ENCODE measurements around the gene AKAP7.

AKAP7 gene

GRCh38 chr6:131226459-131227157, 91.3 kb downstream of the AKAP7 start:
- Histone ChIP-seq H3K36me3 (no peaks in the 10 kb centered on the region), H3K4me3 (ENCODE audit: low read depth, low read length) (no peak overlapping the region), H3K9me3 (ENCODE audit: severe bottlenecking) (no peaks in the 10 kb centered on the region), H3K27me3 (ENCODE audit: insufficient read depth, low read depth, severe bottlenecking) (no peaks in the 10 kb centered on the region), H3K27ac (no peak overlapping the region)
- TF ChIP-seq CTCF (IDR thresholded peaks at IDR 0.05; ENCODE audit: low read depth, low read length): no peak
- no peak for DNase-seq

- DNase-seq: no peak
- TF ChIP-seq CTCF (IDR thresholded peaks at IDR 0.05; ENCODE audit: low read depth, low read length): no peak
- Histone ChIP-seq H3K4me3 (ENCODE audit: low read depth, low read length) (no peak overlapping the region), H3K36me3 (no peaks in the 10 kb centered on the region), H3K27ac (no peak overlapping the region), H3K9me3 (ENCODE audit: severe bottlenecking) (no peaks in the 10 kb centered on the region), H3K27me3 (ENCODE audit: insufficient read depth, low read depth, severe bottlenecking) (no peaks in the 10 kb centered on the region)
These were observed 91.9 kb downstream of the AKAP7 start for GRCh38 chr6:131227158-131227543.

GRCh38 chr6:131231103-131231502, 95.8 kb downstream of the AKAP7 start:
- Histone ChIP-seq H3K9me3 (ENCODE audit: severe bottlenecking) (no peaks in the 10 kb centered on the region), H3K27ac (no peak overlapping the region), H3K27me3 (ENCODE audit: insufficient read depth, low read depth, severe bottlenecking) (no peaks in the 10 kb centered on the region), H3K36me3 (no peaks in the 10 kb centered on the region), H3K4me3 (ENCODE audit: low read depth, low read length) (no peak overlapping the region)
- DNase-seq: no peak
- no peak for TF ChIP-seq CTCF (IDR thresholded peaks at IDR 0.05; ENCODE audit: low read depth, low read length)

- DNase-seq: peak; percentile 40
- no peaks in the 10 kb centered on the region for H3K36me3 ChIP-seq
- no peak overlapping the region for H3K4me3 ChIP-seq (ENCODE audit: low read depth, low read length)
- H3K27me3 ChIP-seq (ENCODE audit: insufficient read depth, low read depth, severe bottlenecking): no peaks in the 10 kb centered on the region
- no peak for TF ChIP-seq CTCF (IDR thresholded peaks at IDR 0.05; ENCODE audit: low read depth, low read length)
- peak overlapping the region; percentile 0; the same call in 1 of the 2 replicates for H3K27ac ChIP-seq
- H3K9me3 ChIP-seq (ENCODE audit: severe bottlenecking): no peaks in the 10 kb centered on the region
These were observed 96.6 kb downstream of the AKAP7 start for GRCh38 chr6:131231891-131232290.

- no peaks in the 10 kb centered on the region for H3K36me3 ChIP-seq
- DNase-seq: no peak
- TF ChIP-seq CTCF (IDR thresholded peaks at IDR 0.05; ENCODE audit: low read depth, low read length): no peak
- H3K4me3 ChIP-seq (ENCODE audit: low read depth, low read length): no peak overlapping the region
- H3K27me3 ChIP-seq (ENCODE audit: insufficient read depth, low read depth, severe bottlenecking): no peaks in the 10 kb centered on the region
- H3K9me3 ChIP-seq (ENCODE audit: severe bottlenecking): no peaks in the 10 kb centered on the region
- H3K27ac ChIP-seq: no peak overlapping the region
These were observed 109.7 kb downstream of the AKAP7 start for GRCh38 chr6:131244942-131245341.

GRCh38 chr6:131250122-131250521, 114.9 kb downstream of the AKAP7 start:
- DNase-seq: no peak
- H3K4me3 ChIP-seq (ENCODE audit: low read depth, low read length): no peak overlapping the region
- TF ChIP-seq CTCF (IDR thresholded peaks at IDR 0.05; ENCODE audit: low read depth, low read length): no peak
- no peaks in the 10 kb centered on the region for H3K9me3 ChIP-seq (ENCODE audit: severe bottlenecking)
- H3K36me3 ChIP-seq: no peaks in the 10 kb centered on the region
- no peaks in the 10 kb centered on the region for H3K27me3 ChIP-seq (ENCODE audit: insufficient read depth, low read depth, severe bottlenecking)
- no peak overlapping the region for H3K27ac ChIP-seq
